ENCODE measurements around the gene GLRX5. TPM values are rescaled to one million over a fixed set of nuclear protein-coding genes. Genes with fewer than 3 reads are reported as not detected.
A peak's percentile ranks its signal among the peaks of the same experiment; 100 is the strongest.

The GLRX5 gene
- total and polyA plus RNA-seq, 12 donors = 32.7 to 134 (median 71.6) TPM

DNA sequence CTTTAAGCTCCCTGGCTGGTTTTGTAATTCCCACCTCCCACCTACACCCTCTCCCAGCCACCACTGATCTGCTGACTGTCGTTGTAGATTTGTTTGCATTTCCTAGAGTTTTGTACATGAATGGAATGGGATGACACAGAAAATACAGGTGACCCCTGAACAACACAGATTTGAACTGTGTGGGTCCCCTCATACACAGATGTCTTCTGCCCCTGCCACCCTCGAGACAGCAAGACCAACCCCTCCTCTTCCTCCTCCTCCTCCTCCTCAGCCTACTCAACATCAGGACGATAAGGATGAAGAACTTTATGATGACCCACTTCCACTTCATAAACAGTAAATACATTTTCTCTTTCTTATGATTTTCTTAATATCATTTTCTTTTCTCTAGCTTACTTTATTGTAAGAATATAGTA, 47.2 kb upstream of the GLRX5 start:
- intact Hi-C loops (cut with DNase I) = no loop called here

GRCh38 chr14:95488376-95489213, 46.3 kb upstream of the GLRX5 start:
- H3K36me3 ChIP-seq (replicated peaks in 1 of 2) = no peaks in the 10 kb centered on the region
- intact Hi-C loops (cut with DNase I) = no loop called here
- 53 to 71% (median 65%) methylated on average over 6 of the region's 6 CpGs for WGBS, 4 donors
- no peak overlapping the region for H3K4me3 ChIP-seq
- DNase-seq = peak in 1 of 7 donors; percentile 39
- H3K27ac ChIP-seq = peak overlapping the region in 4 of 5 donors; percentile 25 to 65 (median 34)
- H3K9me3 ChIP-seq (replicated peaks in 1 of 3) = no peaks in the 10 kb centered on the region
- TF ChIP-seq, protein P1, sequence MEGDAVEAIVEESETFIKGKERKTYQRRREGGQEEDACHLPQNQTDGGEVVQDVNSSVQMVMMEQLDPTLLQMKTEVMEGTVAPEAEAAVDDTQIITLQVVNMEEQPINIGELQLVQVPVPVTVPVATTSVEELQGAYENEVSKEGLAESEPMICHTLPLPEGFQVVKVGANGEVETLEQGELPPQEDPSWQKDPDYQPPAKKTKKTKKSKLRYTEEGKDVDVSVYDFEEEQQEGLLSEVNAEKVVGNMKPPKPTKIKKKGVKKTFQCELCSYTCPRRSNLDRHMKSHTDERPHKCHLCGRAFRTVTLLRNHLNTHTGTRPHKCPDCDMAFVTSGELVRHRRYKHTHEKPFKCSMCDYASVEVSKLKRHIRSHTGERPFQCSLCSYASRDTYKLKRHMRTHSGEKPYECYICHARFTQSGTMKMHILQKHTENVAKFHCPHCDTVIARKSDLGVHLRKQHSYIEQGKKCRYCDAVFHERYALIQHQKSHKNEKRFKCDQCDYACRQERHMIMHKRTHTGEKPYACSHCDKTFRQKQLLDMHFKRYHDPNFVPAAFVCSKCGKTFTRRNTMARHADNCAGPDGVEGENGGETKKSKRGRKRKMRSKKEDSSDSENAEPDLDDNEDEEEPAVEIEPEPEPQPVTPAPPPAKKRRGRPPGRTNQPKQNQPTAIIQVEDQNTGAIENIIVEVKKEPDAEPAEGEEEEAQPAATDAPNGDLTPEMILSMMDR (IDR thresholded peaks at IDR 0.05) = no peak
- no peak for TF ChIP-seq POLR2A (IDR thresholded peaks at IDR 0.05)
- no peaks in the 10 kb centered on the region for H3K27me3 ChIP-seq
- H3K4me1 ChIP-seq (replicated peaks in 1 of 2) = peaks cover 25 to 37% of the 10 kb centered on the region in 2 donors

More for the DNA sequence above, 47.2 kb upstream of the GLRX5 start:
- WGBS, 4 donors = 70 to 88% (median 77%) methylated on average over 3 of the region's 3 CpGs
- Histone ChIP-seq H3K4me3 (no peak overlapping the region), H3K9me3 (replicated peaks in 1 of 3) (no peaks in the 10 kb centered on the region), H3K36me3 (replicated peaks in 1 of 2) (no peaks in the 10 kb centered on the region), H3K4me1 (replicated peaks in 1 of 2) (peaks cover 30 to 45% of the 10 kb centered on the region in 2 donors), H3K27me3 (no peaks in the 10 kb centered on the region), H3K27ac (no peak overlapping the region)
- TF ChIP-seq, protein P1 (IDR thresholded peaks at IDR 0.05) = no peak
- no peak for TF ChIP-seq POLR2A (IDR thresholded peaks at IDR 0.05)
- DNase-seq = no peak

DNA sequence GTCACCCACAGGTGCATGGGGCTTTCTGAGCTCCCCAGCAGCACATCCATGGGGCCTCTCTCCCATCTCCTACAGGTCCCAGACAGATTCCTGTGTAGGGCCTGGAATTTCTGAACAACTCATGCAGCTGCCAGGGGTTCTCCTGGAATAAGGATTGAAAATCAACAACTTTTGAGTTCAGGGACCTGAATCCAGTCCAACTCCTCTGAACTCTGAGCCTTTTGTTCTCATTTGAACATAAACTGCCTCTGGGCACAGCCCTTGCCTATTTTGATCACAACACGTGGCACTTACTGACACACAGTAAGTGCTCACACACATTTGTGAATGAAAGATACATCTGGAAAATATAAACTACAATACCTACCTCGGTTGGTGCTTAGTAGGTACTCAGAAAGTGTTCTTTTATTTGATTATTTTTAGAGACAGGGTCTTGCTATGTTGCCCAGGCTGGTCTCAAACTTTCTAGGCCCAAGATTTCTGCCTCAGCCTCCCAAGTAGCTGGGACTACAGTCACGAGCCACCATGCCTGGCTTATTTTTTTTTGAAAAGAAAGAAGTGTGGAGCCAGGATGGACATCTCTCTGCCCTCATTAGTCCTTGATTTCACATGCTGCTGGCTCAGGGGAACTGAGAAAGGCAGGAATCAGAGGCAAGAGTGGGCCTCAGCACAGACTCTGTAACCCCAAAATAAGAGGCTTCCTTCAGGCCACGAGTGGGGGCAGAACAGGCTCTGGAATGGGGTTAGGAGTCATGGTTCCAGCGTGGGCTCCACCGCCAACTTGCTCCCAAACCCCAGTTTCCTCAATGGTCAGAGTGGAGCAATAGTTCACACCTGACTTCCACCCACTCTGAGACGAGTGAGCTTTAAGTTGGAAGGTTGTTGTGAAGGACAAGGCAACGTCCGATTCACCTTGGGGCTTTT, 45.4 kb upstream of the GLRX5 start:
- TF ChIP-seq POLR2A (IDR thresholded peaks at IDR 0.05) = no peak
- TF ChIP-seq, protein P1 (IDR thresholded peaks at IDR 0.05) = no peak
- intact Hi-C loops (cut with DNase I) = no loop called here
- Histone ChIP-seq H3K27me3 (no peaks in the 10 kb centered on the region), H3K4me1 (replicated peaks in 1 of 2) (peaks cover 23 to 28% of the 10 kb centered on the region in 2 donors), H3K9me3 (replicated peaks in 1 of 3) (no peaks in the 10 kb centered on the region), H3K27ac (peak overlapping the region in 4 of 5 donors; percentile 25 to 65 (median 34)), H3K4me3 (no peak overlapping the region), H3K36me3 (replicated peaks in 1 of 2) (no peaks in the 10 kb centered on the region)
- 62 to 75% (median 70%) methylated on average over 9 of the region's 9 CpGs for WGBS, 4 donors
- DNase-seq = no peak

DNA sequence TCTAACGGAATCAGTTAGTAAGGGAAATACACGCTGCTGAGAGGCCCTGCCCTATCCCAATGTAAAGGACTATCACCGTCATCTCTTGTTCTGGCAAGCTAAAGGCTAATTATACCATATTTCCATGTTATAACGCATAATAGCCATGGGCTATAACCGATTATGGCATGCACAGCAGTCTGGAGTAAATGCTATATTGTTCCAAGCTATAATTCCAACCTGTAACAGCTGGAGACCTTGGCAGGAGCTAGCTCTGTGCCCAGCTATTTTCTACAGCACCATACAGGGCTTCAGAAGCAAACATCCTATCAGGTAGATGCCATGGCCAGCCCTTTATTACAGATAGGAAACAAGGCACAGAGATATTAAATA, 44.7 kb upstream of the GLRX5 start:
- H3K27ac ChIP-seq = peak overlapping the region in 3 of 5 donors; percentile 29 to 68 (median 65)

More for the DNA sequence above, 44.7 kb upstream of the GLRX5 start:
- Histone ChIP-seq H3K4me1 (replicated peaks in 1 of 2) (peaks cover 23 to 27% of the 10 kb centered on the region in 2 donors), H3K27me3 (no peaks in the 10 kb centered on the region), H3K4me3 (no peak overlapping the region), H3K36me3 (replicated peaks in 1 of 2) (no peaks in the 10 kb centered on the region), H3K9me3 (replicated peaks in 1 of 3) (no peaks in the 10 kb centered on the region)
- DNase-seq = no peak
- intact Hi-C loops (cut with DNase I) = no loop called here
- WGBS, 4 donors = 73 to 87% (median 82%) methylated on average over 5 of the region's 5 CpGs
- no peak for TF ChIP-seq POLR2A (IDR thresholded peaks at IDR 0.05)
- TF ChIP-seq, protein P1 (IDR thresholded peaks at IDR 0.05) = no peak

Data from adrenal gland (tissue), 12 donors.